Measurements from ENCODE around the gene TADA3.

The TADA3 gene

GRCh38 chr3:9797196-9797945, 5.1 kb upstream of the TADA3 start:
- Histone ChIP-seq H3K9me3 (replicated peaks; ENCODE audit: insufficient read depth, low read length) (no peaks in the 10 kb centered on the region), H3K79me2 (ENCODE audit: low read length) (peaks cover 54% of the 10 kb centered on the region), H3K4me2 (ENCODE audit: low read depth, low read length) (no peak overlapping the region), H3K9me2 (replicated peaks; ENCODE audit: insufficient read depth, low read length) (no peaks in the 10 kb centered on the region), H3K27me3 (replicated peaks; ENCODE audit: insufficient read depth, low read length) (no peaks in the 10 kb centered on the region), H2AFZ (ENCODE audit: low read length) (no peak overlapping the region), H3F3A (ENCODE audit: insufficient read depth, low read length) (no peaks in the 10 kb centered on the region), H3K4me3 (ENCODE audit: low read length) (no peak overlapping the region), H3K27ac (ENCODE audit: low read length) (no peak overlapping the region), H4K20me1 (ENCODE audit: insufficient read depth, low read length) (no peaks in the 10 kb centered on the region), H3K36me3 (replicated peaks; ENCODE audit: insufficient read depth, low read length) (peaks cover 17% of the 10 kb centered on the region), H3K4me1 (ENCODE audit: low read length) (no peaks in the 10 kb centered on the region), H3K9ac (ENCODE audit: low read length) (no peak overlapping the region)
- DNase-seq, result no peak
- no peak for TF ChIP-seq EZH2 (optimal IDR thresholded peaks at IDR 0.05; ENCODE audit: low read depth, low read length)

DNA sequence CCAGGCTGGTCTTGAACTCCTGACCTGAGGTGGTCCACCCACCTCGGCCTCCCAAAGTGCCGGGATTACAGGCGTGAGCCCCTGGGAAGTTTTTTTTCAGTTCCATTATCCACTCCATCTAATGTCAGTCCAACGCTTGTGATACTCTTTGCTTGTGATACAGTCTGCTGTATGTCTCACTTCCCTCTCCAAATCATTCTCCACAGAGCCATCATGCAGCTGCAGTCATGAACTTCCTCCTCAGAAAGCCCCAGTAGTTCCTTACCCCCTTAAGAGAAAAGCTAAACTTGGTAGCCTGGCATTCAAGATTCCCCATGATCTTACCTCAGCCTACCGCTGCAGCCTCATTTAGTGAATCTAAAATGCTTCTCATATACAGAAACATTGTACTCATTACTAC, 2.9 kb upstream of the TADA3 start:
- Histone ChIP-seq H3K36me3 (replicated peaks; ENCODE audit: insufficient read depth, low read length) (peaks cover 13% of the 10 kb centered on the region), H3K79me2 (ENCODE audit: low read length) (peaks cover 61% of the 10 kb centered on the region), H3K9ac (ENCODE audit: low read length) (no peak overlapping the region), H3K4me3 (ENCODE audit: low read length) (no peak overlapping the region), H3F3A (ENCODE audit: insufficient read depth, low read length) (no peaks in the 10 kb centered on the region), H3K4me1 (ENCODE audit: low read length) (no peaks in the 10 kb centered on the region), H3K27me3 (replicated peaks; ENCODE audit: insufficient read depth, low read length) (no peaks in the 10 kb centered on the region), H3K4me2 (ENCODE audit: low read depth, low read length) (no peak overlapping the region), H3K9me2 (replicated peaks; ENCODE audit: insufficient read depth, low read length) (no peaks in the 10 kb centered on the region), H3K27ac (ENCODE audit: low read length) (no peak overlapping the region), H4K20me1 (ENCODE audit: insufficient read depth, low read length) (no peaks in the 10 kb centered on the region), H3K9me3 (replicated peaks; ENCODE audit: insufficient read depth, low read length) (no peaks in the 10 kb centered on the region), H2AFZ (ENCODE audit: low read length) (no peak overlapping the region)
- DNase-seq, result no peak
- no peak for TF ChIP-seq EZH2phosphoT487 (IDR thresholded peaks at IDR 0.05; ENCODE audit: low read length)
- TF ChIP-seq CTCF (IDR thresholded peaks at IDR 0.05; ENCODE audit: low read length), result no peak

DNA sequence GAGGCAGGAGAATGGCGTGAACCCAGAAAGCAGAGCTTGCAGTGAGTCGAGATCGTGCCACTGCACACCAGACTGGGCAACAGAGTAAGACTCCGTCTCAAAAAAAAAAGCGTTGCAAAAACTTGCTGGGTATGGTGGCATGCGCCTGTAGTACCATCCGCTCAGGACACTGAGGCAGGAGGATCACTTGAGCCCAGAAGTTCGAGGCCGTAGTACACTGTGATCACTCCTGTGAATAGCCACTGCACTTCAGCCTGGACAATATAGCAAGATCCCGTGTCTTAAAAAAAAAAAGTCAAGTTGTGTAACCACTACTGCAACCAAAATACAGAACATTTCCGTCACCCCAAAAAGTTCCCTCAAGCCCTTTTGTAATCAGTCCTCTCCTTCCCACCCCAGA, 2.1 kb upstream of the TADA3 start:
- H3K4me3 ChIP-seq (ENCODE audit: low read length), result no peak overlapping the region
- H3F3A ChIP-seq (ENCODE audit: insufficient read depth, low read length), result no peaks in the 10 kb centered on the region
- no peak for DNase-seq
- H3K36me3 ChIP-seq (replicated peaks; ENCODE audit: insufficient read depth, low read length), result peaks cover 8% of the 10 kb centered on the region
- H3K4me1 ChIP-seq (ENCODE audit: low read length), result no peaks in the 10 kb centered on the region
- H3K79me2 ChIP-seq (ENCODE audit: low read length), result peaks cover 61% of the 10 kb centered on the region
- H3K9me3 ChIP-seq (replicated peaks; ENCODE audit: insufficient read depth, low read length), result no peaks in the 10 kb centered on the region
- TF ChIP-seq CTCF (IDR thresholded peaks at IDR 0.05; ENCODE audit: low read length) (no peak), EZH2 (optimal IDR thresholded peaks at IDR 0.05; ENCODE audit: low read depth, low read length) (no peak), EZH2phosphoT487 (IDR thresholded peaks at IDR 0.05; ENCODE audit: low read length) (no peak)
- no peaks in the 10 kb centered on the region for H4K20me1 ChIP-seq (ENCODE audit: insufficient read depth, low read length)
- no peaks in the 10 kb centered on the region for H3K27me3 ChIP-seq (replicated peaks; ENCODE audit: insufficient read depth, low read length)
- no peak overlapping the region for H3K9ac ChIP-seq (ENCODE audit: low read length)
- H3K9me2 ChIP-seq (replicated peaks; ENCODE audit: insufficient read depth, low read length), result no peaks in the 10 kb centered on the region
- no peak overlapping the region for H2AFZ ChIP-seq (ENCODE audit: low read length)
- H3K27ac ChIP-seq (ENCODE audit: low read length), result no peak overlapping the region
- H3K4me2 ChIP-seq (ENCODE audit: low read depth, low read length), result no peak overlapping the region; the same call in 1 of the 2 replicates

DNA sequence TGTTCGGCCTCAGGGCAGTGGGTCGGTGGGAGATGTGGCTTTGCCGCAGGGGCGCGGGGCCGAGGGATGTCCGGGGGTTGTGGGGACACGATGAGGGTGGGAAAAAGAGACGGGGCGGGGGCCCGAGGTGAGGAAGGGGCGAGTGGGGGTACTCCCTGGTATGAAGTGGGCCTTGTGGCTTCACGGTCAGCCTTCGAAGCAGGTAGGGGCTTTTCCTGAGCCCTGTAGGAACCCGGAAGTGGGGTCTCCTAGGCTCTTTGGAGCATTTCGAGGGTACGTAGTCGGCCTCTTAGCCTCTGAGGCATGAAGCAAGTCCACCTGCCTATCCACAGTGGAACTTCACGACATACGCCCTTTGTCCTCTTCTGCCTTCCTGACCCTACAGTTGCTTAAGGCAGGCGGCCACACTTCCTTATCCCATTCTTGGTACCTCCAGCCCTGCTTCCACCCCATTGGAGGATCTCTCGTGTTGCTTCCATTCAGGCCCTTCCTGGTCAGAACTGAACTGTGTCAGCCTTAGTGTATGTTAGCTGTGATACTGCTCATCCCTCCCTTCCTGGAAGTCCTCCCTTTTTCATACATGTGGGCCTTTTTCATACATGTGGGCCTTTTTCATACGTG, 998 bp upstream of the TADA3 start:
- no peaks in the 10 kb centered on the region for H3F3A ChIP-seq (ENCODE audit: insufficient read depth, low read length)

More for the DNA sequence above, 998 bp upstream of the TADA3 start:
- H3K9me3 ChIP-seq (replicated peaks; ENCODE audit: insufficient read depth, low read length), result no peaks in the 10 kb centered on the region
- H4K20me1 ChIP-seq (ENCODE audit: insufficient read depth, low read length), result no peaks in the 10 kb centered on the region
- no peaks in the 10 kb centered on the region for H3K4me1 ChIP-seq (ENCODE audit: low read length)
- peak; percentile 35 for DNase-seq
- peaks cover 6% of the 10 kb centered on the region for H3K36me3 ChIP-seq (replicated peaks; ENCODE audit: insufficient read depth, low read length)
- peak overlapping the region; percentile 80; the same call in 1 of the 2 replicates for H3K27ac ChIP-seq (ENCODE audit: low read length)
- H2AFZ ChIP-seq (ENCODE audit: low read length), result peak overlapping the region; percentile 14; the same call in 1 of the 2 replicates
- TF ChIP-seq EZH2 (optimal IDR thresholded peaks at IDR 0.05; ENCODE audit: low read depth, low read length) (no peak), CTCF (IDR thresholded peaks at IDR 0.05; ENCODE audit: low read length) (no peak), EZH2phosphoT487 (IDR thresholded peaks at IDR 0.05; ENCODE audit: low read length) (no peak)
- peak overlapping the region; percentile 87 for H3K4me3 ChIP-seq (ENCODE audit: low read length)
- peak overlapping the region; percentile 94 for H3K9ac ChIP-seq (ENCODE audit: low read length)
- H3K4me2 ChIP-seq (ENCODE audit: low read depth, low read length), result peak overlapping the region; percentile 95
- H3K27me3 ChIP-seq (replicated peaks; ENCODE audit: insufficient read depth, low read length), result no peaks in the 10 kb centered on the region
- H3K79me2 ChIP-seq (ENCODE audit: low read length), result peaks cover 60% of the 10 kb centered on the region
- H3K9me2 ChIP-seq (replicated peaks; ENCODE audit: insufficient read depth, low read length), result no peaks in the 10 kb centered on the region

Measured in MM.1S (cell line).